ENCODE results near the gene EFNB3. TPM values are rescaled to one million over a fixed set of nuclear protein-coding genes. Genes with fewer than 3 reads are reported as not detected.

EFNB3 gene
- total and polyA plus RNA-seq, 10 of the 15 experiments (the other 5 are each of a cell fraction or from before 2014, with no cell fraction given) = 0.01 to 0.13 (median 0.04) TPM; not detected in 5

DNA sequence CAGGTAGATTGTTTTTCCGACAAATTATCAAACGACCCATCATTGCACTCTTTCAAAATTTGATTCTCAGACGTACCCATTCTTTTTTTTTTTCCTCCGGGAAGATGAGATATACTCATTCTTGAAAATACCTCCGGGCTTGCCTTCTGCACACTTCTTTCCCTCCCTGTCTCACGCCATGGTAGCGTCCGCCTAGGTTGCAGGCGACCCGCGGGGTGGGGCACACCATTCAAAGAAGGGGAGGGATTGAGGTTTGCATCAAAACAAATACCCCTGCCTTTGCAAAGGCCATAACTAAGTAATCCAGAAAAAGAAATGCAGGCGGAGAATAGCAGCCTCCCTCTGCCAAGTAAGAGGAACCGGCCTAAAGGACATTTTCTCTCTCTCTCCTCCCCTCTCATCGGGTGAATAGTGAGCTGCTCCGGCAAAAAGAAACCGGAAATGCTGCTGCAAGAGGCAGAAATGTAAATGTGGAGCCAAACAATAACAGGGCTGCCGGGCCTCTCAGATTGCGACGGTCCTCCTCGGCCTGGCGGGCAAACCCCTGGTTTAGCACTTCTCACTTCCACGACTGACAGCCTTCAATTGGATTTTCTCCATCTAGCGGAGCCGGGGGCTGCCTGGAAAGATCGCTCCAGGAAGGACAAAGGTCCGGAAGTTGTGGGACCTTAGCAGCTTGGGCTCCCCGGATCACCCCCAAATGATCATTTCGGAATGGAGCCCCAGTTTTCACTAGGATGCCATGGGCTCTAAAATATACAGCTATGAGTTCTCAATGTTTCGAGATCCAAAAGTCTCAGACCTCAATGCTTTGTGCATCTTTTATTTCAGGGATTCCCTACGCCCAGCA, 18.6 kb upstream of the EFNB3 start (continued):
- TF ChIP-seq, protein P1, sequence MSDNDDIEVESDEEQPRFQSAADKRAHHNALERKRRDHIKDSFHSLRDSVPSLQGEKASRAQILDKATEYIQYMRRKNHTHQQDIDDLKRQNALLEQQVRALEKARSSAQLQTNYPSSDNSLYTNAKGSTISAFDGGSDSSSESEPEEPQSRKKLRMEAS (IDR thresholded peaks at IDR 0.05; ENCODE audit: low read depth, low read length) = no peak
- TF ChIP-seq, protein P2, sequence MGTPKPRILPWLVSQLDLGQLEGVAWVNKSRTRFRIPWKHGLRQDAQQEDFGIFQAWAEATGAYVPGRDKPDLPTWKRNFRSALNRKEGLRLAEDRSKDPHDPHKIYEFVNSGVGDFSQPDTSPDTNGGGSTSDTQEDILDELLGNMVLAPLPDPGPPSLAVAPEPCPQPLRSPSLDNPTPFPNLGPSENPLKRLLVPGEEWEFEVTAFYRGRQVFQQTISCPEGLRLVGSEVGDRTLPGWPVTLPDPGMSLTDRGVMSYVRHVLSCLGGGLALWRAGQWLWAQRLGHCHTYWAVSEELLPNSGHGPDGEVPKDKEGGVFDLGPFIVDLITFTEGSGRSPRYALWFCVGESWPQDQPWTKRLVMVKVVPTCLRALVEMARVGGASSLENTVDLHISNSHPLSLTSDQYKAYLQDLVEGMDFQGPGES (IDR thresholded peaks at IDR 0.05) = peak; percentile 64; the same call in 1 of the 2 replicates
- TF ChIP-seq, protein P3, sequence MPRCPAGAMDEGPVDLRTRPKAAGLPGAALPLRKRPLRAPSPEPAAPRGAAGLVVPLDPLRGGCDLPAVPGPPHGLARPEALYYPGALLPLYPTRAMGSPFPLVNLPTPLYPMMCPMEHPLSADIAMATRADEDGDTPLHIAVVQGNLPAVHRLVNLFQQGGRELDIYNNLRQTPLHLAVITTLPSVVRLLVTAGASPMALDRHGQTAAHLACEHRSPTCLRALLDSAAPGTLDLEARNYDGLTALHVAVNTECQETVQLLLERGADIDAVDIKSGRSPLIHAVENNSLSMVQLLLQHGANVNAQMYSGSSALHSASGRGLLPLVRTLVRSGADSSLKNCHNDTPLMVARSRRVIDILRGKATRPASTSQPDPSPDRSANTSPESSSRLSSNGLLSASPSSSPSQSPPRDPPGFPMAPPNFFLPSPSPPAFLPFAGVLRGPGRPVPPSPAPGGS (IDR thresholded peaks at IDR 0.05; ENCODE audit: borderline replicate concordance, insufficient read depth, low read depth, low read length, poor library complexity, severe bottlenecking) = no peak
- TF ChIP-seq CREM (IDR thresholded peaks at IDR 0.05; ENCODE audit: low read depth) = 0 out of 2 replicates have a peak, but pooled peaks have one; percentile 6
- peak; percentile 99 for TF ChIP-seq CHD1 (IDR thresholded peaks at IDR 0.05; ENCODE audit: low read depth, low read length)
- no peak for TF ChIP-seq PAX8 (IDR thresholded peaks at IDR 0.05)
- TF ChIP-seq CBX3 (IDR thresholded peaks at IDR 0.05; ENCODE audit: borderline replicate concordance, low read depth) = no peak
- TF ChIP-seq, protein P4, sequence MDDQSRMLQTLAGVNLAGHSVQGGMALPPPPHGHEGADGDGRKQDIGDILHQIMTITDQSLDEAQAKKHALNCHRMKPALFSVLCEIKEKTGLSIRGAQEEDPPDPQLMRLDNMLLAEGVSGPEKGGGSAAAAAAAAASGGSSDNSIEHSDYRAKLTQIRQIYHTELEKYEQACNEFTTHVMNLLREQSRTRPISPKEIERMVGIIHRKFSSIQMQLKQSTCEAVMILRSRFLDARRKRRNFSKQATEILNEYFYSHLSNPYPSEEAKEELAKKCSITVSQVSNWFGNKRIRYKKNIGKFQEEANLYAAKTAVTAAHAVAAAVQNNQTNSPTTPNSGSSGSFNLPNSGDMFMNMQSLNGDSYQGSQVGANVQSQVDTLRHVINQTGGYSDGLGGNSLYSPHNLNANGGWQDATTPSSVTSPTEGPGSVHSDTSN (IDR thresholded peaks at IDR 0.05; ENCODE audit: insufficient replicate concordance, low read depth, low read length) = no peak
- no peak; the same call in 1 of the 2 replicates for TF ChIP-seq WRNIP1 (IDR thresholded peaks at IDR 0.05; ENCODE audit: borderline replicate concordance, low read depth, low read length)
- TF ChIP-seq MEF2A (IDR thresholded peaks at IDR 0.05; ENCODE audit: insufficient read depth, low read depth, low read length) = no peak
- TF ChIP-seq POLR2A (IDR thresholded peaks at IDR 0.05; ENCODE audit: low read depth, low read length) = peak; percentile 89
- TF ChIP-seq, protein P5, sequence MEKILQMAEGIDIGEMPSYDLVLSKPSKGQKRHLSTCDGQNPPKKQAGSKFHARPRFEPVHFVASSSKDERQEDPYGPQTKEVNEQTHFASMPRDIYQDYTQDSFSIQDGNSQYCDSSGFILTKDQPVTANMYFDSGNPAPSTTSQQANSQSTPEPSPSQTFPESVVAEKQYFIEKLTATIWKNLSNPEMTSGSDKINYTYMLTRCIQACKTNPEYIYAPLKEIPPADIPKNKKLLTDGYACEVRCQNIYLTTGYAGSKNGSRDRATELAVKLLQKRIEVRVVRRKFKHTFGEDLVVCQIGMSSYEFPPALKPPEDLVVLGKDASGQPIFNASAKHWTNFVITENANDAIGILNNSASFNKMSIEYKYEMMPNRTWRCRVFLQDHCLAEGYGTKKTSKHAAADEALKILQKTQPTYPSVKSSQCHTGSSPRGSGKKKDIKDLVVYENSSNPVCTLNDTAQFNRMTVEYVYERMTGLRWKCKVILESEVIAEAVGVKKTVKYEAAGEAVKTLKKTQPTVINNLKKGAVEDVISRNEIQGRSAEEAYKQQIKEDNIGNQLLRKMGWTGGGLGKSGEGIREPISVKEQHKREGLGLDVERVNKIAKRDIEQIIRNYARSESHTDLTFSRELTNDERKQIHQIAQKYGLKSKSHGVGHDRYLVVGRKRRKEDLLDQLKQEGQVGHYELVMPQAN (conservative IDR thresholded peaks at IDR 0.05) = peak; percentile 82
- peak; percentile 32 to 63; a peak in 1 of 4 replicates for TF ChIP-seq ETV6 (conservative IDR thresholded peaks at IDR 0.05 in 1 of 2, IDR thresholded peaks at IDR 0.05 in 1 of 2; ENCODE audit: borderline replicate concordance in 1 of 2, low read depth in 1 of 2)
- no peak for TF ChIP-seq TCF12 (IDR thresholded peaks at IDR 0.05; ENCODE audit: low read depth, low read length)
- peak; percentile 96 for TF ChIP-seq POU2F2 (IDR thresholded peaks at IDR 0.05; ENCODE audit: borderline replicate concordance, low read depth, low read length)
- TF ChIP-seq JUND (IDR thresholded peaks at IDR 0.05; ENCODE audit: low read depth, low read length) = peak; percentile 98
- TF ChIP-seq EZH2 (IDR thresholded peaks at IDR 0.05; ENCODE audit: borderline replicate concordance, control insufficient read depth, low read depth, low read length) = no peak
- peak; percentile 76; the same call in 1 of the 2 replicates for TF ChIP-seq POLR2AphosphoS2 (IDR thresholded peaks at IDR 0.05; ENCODE audit: low read depth, low read length)
- TF ChIP-seq YY1 (IDR thresholded peaks at IDR 0.05; ENCODE audit: low read depth, low read length) = peak; percentile 87
- TF ChIP-seq SREBF2 (IDR thresholded peaks at IDR 0.05; ENCODE audit: low read length) = no peak
- TF ChIP-seq ZZZ3 (IDR thresholded peaks at IDR 0.05; ENCODE audit: control insufficient read depth, insufficient read length, low read depth) = no peak
- TF ChIP-seq CEBPB (IDR thresholded peaks at IDR 0.05; ENCODE audit: borderline replicate concordance in 1 of 2, low read depth in 2 of 2, low read length in 2 of 2) = no peak
- peak; percentile 41; the same call in 1 of the 2 replicates for TF ChIP-seq SPI1 (IDR thresholded peaks at IDR 0.05; ENCODE audit: borderline replicate concordance, insufficient read depth, low read depth, low read length)
